GM18868 (cell line): ENCODE results near the gene MAGI1.

Experiments used
- ATAC-seq: cut with Tn5 transposase; IDR thresholded peaks from one replicate; pipeline ENCODE4 v1.9.1; 2021; ENCODE audit warnings: mild to moderate bottlenecking, moderate library complexity; ENCODE audit not compliant: unreplicated experiment

Gene MAGI1

DNA sequence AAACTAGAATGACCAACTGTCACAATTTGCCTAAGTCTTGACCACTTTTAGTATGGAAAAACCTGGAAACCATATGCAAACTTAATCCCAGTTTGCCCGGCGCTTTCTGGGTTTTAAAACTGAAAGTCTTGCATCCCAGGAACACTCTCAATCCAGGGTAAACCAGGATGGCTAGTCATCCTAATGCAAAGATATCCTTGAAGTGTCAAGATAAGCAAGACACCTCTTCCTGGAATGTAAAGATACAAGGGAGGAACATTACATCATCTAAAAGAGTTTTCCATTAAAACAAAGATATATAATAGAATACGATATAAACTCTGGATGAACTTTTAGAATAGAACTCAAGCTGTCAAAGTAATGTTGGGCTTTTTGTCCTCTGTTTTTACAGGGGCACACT is 188.5 kb downstream of the MAGI1 start:
- no peak for ATAC-seq

DNA sequence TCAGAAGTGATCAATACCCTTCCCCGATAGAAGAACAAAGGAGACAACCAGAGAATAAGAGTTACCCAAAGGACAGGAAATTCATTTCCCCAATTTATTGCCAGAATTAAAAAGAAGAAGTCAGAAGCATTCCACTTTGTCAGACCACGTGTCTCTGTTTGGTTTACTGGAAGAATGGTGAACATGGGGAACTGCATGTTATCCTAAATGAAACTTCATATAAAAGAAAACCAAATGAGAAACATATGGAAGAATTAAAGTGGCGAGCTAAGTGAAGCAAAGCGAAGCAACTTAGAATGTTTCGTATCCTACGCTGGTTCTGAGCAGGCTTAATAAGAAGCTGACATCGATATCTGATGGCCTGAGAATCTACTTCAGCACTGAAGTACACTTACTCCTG is 190.7 kb downstream of the MAGI1 start:
- ATAC-seq: no peak

GRCh38 chr3:65846936-65847335 is 191.8 kb downstream of the MAGI1 start:
- ATAC-seq: no peak

- no peak for ATAC-seq
These were observed 194.3 kb downstream of the MAGI1 start for GRCh38 chr3:65844370-65844769.

DNA sequence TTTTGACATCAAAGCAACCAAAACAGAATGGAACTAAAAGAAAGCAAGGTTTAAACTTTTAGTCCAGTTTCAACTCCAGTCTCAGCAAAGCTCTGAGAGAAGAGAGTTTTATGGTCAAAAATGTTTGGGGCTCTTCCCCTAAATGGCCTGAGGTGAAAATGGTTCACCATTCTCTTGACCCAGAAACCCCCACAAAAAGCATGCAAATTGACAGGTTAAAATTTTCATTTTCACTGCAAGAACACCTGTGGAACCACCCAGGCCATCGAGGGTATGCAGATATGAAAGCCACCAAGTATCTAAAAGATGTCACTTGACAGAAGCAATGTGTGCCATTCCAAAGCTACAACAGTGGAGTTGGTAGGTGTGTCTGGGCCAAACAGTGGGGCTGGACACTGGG is 195.0 kb downstream of the MAGI1 start:
- ATAC-seq: no peak

DNA sequence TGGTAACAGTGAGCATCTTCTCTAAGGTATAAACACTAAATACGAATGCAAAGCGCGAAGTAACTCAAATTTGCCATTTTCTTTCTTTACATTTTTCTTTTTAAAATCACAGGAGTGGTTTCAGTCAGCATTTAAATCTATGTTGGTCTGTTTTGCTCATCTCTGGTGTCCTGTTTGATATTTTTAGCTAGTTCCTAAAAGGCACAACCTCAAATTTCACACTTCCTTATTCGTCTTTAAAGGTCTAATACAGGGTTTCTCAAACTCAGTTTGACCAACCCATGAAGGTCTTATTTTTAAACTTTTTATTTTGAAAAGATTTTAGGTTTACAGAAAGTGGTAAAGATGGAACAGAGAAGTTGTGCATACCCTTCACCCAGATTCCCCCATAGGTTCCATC is 201.1 kb downstream of the MAGI1 start:
- no peak for ATAC-seq

- ATAC-seq: no peak
These were observed 202.7 kb downstream of the MAGI1 start for GRCh38 chr3:65836047-65836446.

- ATAC-seq: no peak
These were observed 204.8 kb downstream of the MAGI1 start for GRCh38 chr3:65833761-65834505.

GRCh38 chr3:65831733-65832425 is 206.8 kb downstream of the MAGI1 start:
- ATAC-seq: no peak

- no peak for ATAC-seq
These were observed 207.6 kb downstream of the MAGI1 start for GRCh38 chr3:65830948-65831732.

DNA sequence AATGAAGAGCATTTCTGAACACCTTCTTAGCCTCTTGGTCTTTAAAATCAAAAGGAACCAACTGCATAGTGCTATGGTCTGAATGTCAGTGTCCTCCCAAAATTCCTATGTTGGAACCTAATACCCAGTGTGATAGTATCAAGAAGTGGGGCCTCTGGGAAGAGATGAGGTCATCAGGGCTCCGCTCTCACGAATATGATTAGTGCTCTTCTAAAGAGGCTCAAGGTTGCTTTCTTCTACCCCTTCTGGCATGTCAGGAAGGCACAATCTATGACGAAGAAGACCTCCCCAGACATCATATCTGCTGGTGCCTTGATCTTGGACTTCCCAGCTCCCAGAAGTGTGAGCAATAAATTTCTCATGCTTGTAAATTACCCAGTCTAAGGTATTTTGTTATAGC is 209.5 kb downstream of the MAGI1 start:
- ATAC-seq: no peak

GRCh38 chr3:65828706-65829105 is 210.0 kb downstream of the MAGI1 start:
- no peak for ATAC-seq

GRCh38 chr3:65827076-65827475 is 211.6 kb downstream of the MAGI1 start:
- no peak for ATAC-seq

GRCh38 chr3:65824166-65824565 is 214.6 kb downstream of the MAGI1 start:
- ATAC-seq: no peak

GRCh38 chr3:65820600-65820999 is 218.1 kb downstream of the MAGI1 start:
- ATAC-seq: no peak

DNA sequence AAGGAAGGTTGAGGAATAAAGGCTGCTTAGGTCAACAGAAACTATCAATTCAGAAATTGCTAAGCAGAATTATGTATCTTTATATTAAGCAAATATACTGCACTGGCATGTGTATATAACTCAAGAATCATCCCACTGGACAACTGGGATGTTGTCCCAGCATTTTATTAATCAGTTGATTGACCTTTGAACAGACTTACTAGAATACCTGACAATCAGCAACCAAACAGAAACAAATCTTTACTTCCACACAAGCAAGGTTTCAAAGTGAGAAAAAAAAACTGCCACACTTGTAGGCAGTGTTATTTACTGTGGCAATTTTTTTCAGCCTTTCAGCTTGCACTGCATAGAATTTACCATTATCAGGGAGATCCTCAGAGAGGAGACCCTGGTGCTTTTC is 218.8 kb downstream of the MAGI1 start:
- ATAC-seq: no peak

GRCh38 chr3:65817553-65818126 is 221.1 kb downstream of the MAGI1 start:
- no peak for ATAC-seq

- no peak for ATAC-seq
These were observed 222.5 kb downstream of the MAGI1 start for GRCh38 chr3:65816208-65816607.

GRCh38 chr3:65814845-65815578 is 223.7 kb downstream of the MAGI1 start:
- no peak for ATAC-seq

- ATAC-seq: no peak
These were observed 226.8 kb downstream of the MAGI1 start for GRCh38 chr3:65811892-65812291.
